ENCODE data around the gene PTCRA.
"Not testable (repeated sequence)": the region's sequence is repeated elsewhere in the genome, so short reads cannot be mapped to it uniquely, and the experiment has no call there.

Gene PTCRA

GRCh38 chr6:42899871-42900270 is 16.0 kb upstream of the PTCRA start:
- H3K36me3 ChIP-seq (ENCODE audit: low read depth) = no peaks in the 10 kb centered on the region
- ATAC-seq (ENCODE audit: low read depth) (no peak), DNase-seq (ENCODE audit: low spot score) (no peak)
- no peaks in the 10 kb centered on the region for H3K9me3 ChIP-seq (ENCODE audit: severe bottlenecking)
- no peaks in the 10 kb centered on the region for H3K27me3 ChIP-seq (ENCODE audit: insufficient read depth, poor library complexity, severe bottlenecking)
- TF ChIP-seq, protein P1, sequence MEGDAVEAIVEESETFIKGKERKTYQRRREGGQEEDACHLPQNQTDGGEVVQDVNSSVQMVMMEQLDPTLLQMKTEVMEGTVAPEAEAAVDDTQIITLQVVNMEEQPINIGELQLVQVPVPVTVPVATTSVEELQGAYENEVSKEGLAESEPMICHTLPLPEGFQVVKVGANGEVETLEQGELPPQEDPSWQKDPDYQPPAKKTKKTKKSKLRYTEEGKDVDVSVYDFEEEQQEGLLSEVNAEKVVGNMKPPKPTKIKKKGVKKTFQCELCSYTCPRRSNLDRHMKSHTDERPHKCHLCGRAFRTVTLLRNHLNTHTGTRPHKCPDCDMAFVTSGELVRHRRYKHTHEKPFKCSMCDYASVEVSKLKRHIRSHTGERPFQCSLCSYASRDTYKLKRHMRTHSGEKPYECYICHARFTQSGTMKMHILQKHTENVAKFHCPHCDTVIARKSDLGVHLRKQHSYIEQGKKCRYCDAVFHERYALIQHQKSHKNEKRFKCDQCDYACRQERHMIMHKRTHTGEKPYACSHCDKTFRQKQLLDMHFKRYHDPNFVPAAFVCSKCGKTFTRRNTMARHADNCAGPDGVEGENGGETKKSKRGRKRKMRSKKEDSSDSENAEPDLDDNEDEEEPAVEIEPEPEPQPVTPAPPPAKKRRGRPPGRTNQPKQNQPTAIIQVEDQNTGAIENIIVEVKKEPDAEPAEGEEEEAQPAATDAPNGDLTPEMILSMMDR (IDR thresholded peaks at IDR 0.05; ENCODE audit: poor library complexity, severe bottlenecking) = no peak
- H3K4me1 ChIP-seq (ENCODE audit: insufficient read depth, poor library complexity, severe bottlenecking) = no peaks in the 10 kb centered on the region
- H3K4me3 ChIP-seq (ENCODE audit: severe bottlenecking) = no peak overlapping the region
- H3K27ac ChIP-seq (ENCODE audit: poor library complexity, severe bottlenecking) = no peak overlapping the region

DNA sequence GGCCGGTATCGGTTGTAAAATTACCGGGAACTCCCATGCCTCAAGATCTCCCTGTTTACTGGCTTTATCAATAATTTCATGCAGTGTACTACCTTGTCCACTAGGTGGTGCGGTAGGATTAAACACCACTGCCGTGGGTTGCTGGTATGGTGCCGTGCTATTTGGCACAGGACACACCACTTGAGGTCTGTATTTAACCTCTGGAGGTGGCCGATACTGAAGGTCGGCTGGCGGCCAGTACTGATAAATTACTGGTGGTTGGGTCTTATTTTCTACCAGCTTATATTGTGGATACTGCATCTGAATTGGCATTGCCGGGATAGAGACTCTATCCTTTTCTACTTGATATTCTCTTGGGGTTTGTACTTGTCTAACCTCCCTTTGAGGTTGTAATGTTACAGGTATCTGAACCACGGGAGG is 14.3 kb upstream of the PTCRA start:
- H3K9me3 ChIP-seq (ENCODE audit: severe bottlenecking) = no peaks in the 10 kb centered on the region
- H3K4me3 ChIP-seq (ENCODE audit: severe bottlenecking) = no peak overlapping the region
- H3K27me3 ChIP-seq (ENCODE audit: insufficient read depth, poor library complexity, severe bottlenecking) = no peaks in the 10 kb centered on the region
- TF ChIP-seq, protein P1 (IDR thresholded peaks at IDR 0.05; ENCODE audit: poor library complexity, severe bottlenecking) = peak; percentile 95
- ATAC-seq (ENCODE audit: low read depth) (peak; percentile 93), DNase-seq (ENCODE audit: low spot score) (no peak)
- H3K27ac ChIP-seq (ENCODE audit: poor library complexity, severe bottlenecking) = no peak overlapping the region
- H3K4me1 ChIP-seq (ENCODE audit: insufficient read depth, poor library complexity, severe bottlenecking) = no peaks in the 10 kb centered on the region
- H3K36me3 ChIP-seq (ENCODE audit: low read depth) = no peaks in the 10 kb centered on the region

DNA sequence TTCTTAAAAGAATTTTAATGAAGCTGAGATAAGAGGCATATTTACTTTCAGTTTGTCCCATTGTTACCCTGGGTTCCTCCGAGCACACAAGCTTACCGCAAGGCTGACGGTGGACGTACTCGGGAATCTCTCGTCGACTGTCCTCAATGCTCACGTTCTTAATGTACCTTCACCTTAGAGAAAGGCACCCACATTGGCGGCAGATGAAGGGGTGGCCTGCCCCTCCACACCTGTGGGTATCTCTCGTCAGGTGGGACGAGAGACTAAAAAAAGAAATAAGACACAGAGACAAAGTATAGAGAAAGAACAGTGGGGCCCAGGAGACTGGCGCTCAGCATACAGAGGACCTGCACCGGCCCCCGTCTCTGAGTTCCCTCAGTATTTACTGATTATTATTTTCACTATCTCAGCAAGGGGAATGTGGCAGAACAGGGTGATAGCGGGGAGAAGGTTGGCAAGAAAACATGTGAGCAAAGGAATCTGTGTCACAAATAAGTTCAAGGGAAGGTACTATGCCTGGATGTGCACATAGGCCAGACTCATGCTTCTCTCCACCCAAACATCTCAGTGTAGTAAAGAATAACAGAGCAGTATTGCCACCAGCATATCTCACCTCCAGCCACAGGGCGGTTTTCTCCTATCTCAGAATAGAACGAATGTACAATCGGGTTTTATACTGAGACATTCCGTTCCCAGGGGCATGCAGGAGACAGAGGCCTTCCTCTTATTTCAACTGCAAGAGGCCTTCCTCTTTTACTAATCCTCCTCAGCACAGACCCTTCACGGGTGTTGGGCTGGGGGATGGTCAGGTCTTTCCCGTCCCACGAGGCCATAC is 13.2 kb upstream of the PTCRA start:
- H3K4me3 ChIP-seq (ENCODE audit: severe bottlenecking); DNase-seq (ENCODE audit: low spot score); H3K4me1 ChIP-seq (ENCODE audit: insufficient read depth, poor library complexity, severe bottlenecking); H3K36me3 ChIP-seq (ENCODE audit: low read depth); H3K27ac ChIP-seq (ENCODE audit: poor library complexity, severe bottlenecking); H3K27me3 ChIP-seq (ENCODE audit: insufficient read depth, poor library complexity, severe bottlenecking); H3K9me3 ChIP-seq (ENCODE audit: severe bottlenecking): not testable (repeated sequence)
- ATAC-seq (ENCODE audit: low read depth) = 0 out of 3 replicates have a peak, but pooled peaks have one; percentile 39

DNA sequence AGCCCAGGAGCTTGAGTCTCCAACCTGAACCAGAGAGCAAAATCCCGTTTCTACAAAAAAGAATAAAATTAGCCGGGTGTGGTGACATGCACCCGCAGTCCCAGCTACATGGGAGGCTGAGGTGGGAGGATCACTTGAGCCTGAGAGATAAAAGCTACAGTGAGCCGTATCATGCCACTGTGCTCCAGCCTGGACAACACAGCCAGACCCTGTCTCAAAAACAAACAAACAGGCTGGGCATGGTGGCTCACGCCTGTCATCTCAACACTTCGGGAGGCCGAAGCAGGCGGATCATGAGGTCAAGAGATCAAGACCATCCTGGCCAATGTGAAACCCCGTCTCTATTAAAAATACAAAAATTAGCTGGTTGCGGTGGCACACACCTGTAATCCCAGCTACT is 11.4 kb upstream of the PTCRA start:
- Histone ChIP-seq H3K27me3 (ENCODE audit: insufficient read depth, poor library complexity, severe bottlenecking) (no peaks in the 10 kb centered on the region), H3K27ac (ENCODE audit: poor library complexity, severe bottlenecking) (no peak overlapping the region), H3K4me1 (ENCODE audit: insufficient read depth, poor library complexity, severe bottlenecking) (no peaks in the 10 kb centered on the region), H3K4me3 (ENCODE audit: severe bottlenecking) (no peak overlapping the region), H3K36me3 (ENCODE audit: low read depth) (no peaks in the 10 kb centered on the region), H3K9me3 (ENCODE audit: severe bottlenecking) (no peaks in the 10 kb centered on the region)
- DNase-seq (ENCODE audit: low spot score) = no peak
- ATAC-seq (ENCODE audit: low read depth) = no peak
- TF ChIP-seq, protein P1 (IDR thresholded peaks at IDR 0.05; ENCODE audit: poor library complexity, severe bottlenecking) = no peak

DNA sequence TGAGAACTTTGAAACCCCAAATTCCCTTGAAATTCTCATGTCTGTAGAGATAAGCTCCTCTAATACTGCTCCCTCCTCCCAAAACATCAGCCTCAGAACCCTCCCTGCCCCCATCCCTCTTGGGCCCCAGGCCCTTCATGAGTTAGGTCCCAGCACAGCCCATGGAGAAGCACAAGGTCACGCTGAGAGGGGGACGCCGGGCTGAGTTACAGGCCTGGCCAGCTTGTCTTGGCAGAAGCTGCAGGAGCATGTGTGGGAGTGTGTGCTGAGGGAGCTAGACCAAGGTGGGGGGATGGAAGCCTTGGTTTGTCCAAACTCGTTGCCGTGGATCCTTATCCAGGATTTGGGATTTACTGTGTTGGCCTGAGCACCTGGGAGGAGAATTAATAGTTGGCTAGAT is 8.5 kb upstream of the PTCRA start:
- Histone ChIP-seq H3K4me3 (ENCODE audit: severe bottlenecking) (no peak overlapping the region), H3K27ac (ENCODE audit: poor library complexity, severe bottlenecking) (no peak overlapping the region), H3K36me3 (ENCODE audit: low read depth) (no peaks in the 10 kb centered on the region), H3K27me3 (ENCODE audit: insufficient read depth, poor library complexity, severe bottlenecking) (no peaks in the 10 kb centered on the region), H3K4me1 (ENCODE audit: insufficient read depth, poor library complexity, severe bottlenecking) (no peaks in the 10 kb centered on the region), H3K9me3 (ENCODE audit: severe bottlenecking) (no peaks in the 10 kb centered on the region)
- ATAC-seq (ENCODE audit: low read depth) = no peak
- TF ChIP-seq, protein P1 (IDR thresholded peaks at IDR 0.05; ENCODE audit: poor library complexity, severe bottlenecking) = no peak
- DNase-seq (ENCODE audit: low spot score) = no peak
